ENCODE data around the gene ACOT8.

DNA sequence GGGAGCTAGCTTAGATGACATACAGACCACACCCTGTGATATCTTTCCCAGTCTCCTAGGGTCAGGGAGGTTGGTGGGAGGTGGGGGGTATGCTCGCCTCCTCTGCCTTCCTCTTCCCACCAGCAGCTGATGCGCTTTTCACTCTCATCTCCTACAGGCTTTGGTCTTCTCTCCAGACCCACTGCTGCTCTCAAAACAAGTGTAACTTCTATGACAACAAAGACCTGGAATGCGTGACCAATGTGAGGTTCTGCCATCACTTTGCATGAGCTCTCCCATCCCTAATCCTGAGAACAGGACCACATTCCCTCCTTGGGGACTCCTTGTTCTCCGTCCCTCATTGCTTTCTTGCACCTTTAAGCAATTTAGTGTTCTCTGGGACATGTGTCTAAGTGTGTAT, 36.6 kb upstream of the ACOT8 start:
- TF ChIP-seq ARNT (IDR thresholded peaks at IDR 0.05) (no peak), ELF4 (IDR thresholded peaks at IDR 0.05) (no peak), SP1 (IDR thresholded peaks at IDR 0.05) (no peak), LEF1 (IDR thresholded peaks at IDR 0.05; ENCODE audit: borderline replicate concordance) (no peak), TARDBP (IDR thresholded peaks at IDR 0.05) (no peak), SUZ12 (IDR thresholded peaks at IDR 0.05) (no peak), FOXK2 (IDR thresholded peaks at IDR 0.05) (no peak), NFRKB (IDR thresholded peaks at IDR 0.05) (no peak), FOXM1 (IDR thresholded peaks at IDR 0.05; ENCODE audit: borderline replicate concordance) (no peak), FOXA1 (IDR thresholded peaks at IDR 0.05) (no peak)
